Lung (tissue), 16 donors: ENCODE measurements around the gene MEF2B. TPM values are rescaled to one million over a fixed set of nuclear protein-coding genes. Genes with fewer than 3 reads are reported as not detected.

ENCODE experiments used
- ATAC-seq: fragments of 200-7000 bp; cut with Tn5 transposase; one replicate; pipeline ENCODE4 v1.9.1; 2020; ENCODE audit warnings: moderate number of reproducible peaks; ENCODE audit not compliant: insufficient read depth, low FRiP score
- DNase-seq, 3 donors: peaks; one replicate each; pipeline ENCODE4 v3.0.0-alpha.2; 2013 to 2017
- H3K27ac ChIP-seq, 2 donors: one replicate each; pipeline ENCODE4 v1.5.1; 2013; ENCODE audit warnings: mild to moderate bottlenecking in 2 of 2, moderate library complexity in 2 of 2, control low read depth in 1 of 2, inconsistent platforms in 1 of 2, low read depth in 1 of 2, low read length in 1 of 2
- H3K27me3 ChIP-seq, 3 donors: one replicate each; pipeline ENCODE4 v1.5.1; 2013; ENCODE audit warnings: low read length in 2 of 3; ENCODE audit not compliant: control insufficient read depth in 3 of 3, insufficient read depth in 3 of 3
- H3K36me3 ChIP-seq, 4 donors: one replicate each; pipeline ENCODE4 v1.5.1; 2013; ENCODE audit warnings: low read length in 4 of 4, mild to moderate bottlenecking in 1 of 4, moderate library complexity in 1 of 4; ENCODE audit not compliant: control insufficient read depth in 4 of 4, insufficient read depth in 4 of 4
- H3K4me1 ChIP-seq, 5 donors: one replicate each; pipeline ENCODE4 v1.5.1; 2013; ENCODE audit warnings: low read length in 5 of 5, mild to moderate bottlenecking in 2 of 5, moderate library complexity in 1 of 5; ENCODE audit not compliant: control insufficient read depth in 5 of 5, insufficient read depth in 5 of 5
- H3K4me3 ChIP-seq: one replicate; pipeline ENCODE4 v1.5.1; 2013; ENCODE audit warnings: mild to moderate bottlenecking, control low read depth, moderate library complexity
- H3K9ac ChIP-seq, 2 donors: one replicate each; pipeline ENCODE4 v1.5.1; 2013; ENCODE audit warnings: low read length in 2 of 2, control low read depth in 1 of 2; ENCODE audit not compliant: insufficient read depth in 1 of 2
- H3K9me3 ChIP-seq, 4 donors: one replicate each; pipeline ENCODE4 v1.5.1; 2013; ENCODE audit warnings: low read length in 3 of 4, mild to moderate bottlenecking in 1 of 4, moderate library complexity in 1 of 4; ENCODE audit not compliant: control insufficient read depth in 4 of 4, insufficient read depth in 3 of 4
- CTCF ChIP-seq: IDR thresholded peaks from 2 replicates; pipeline ENCODE4 v1.5.1; 2012; ENCODE audit warnings: mild to moderate bottlenecking; ENCODE audit errors: control extremely low read depth, extremely low read depth
- WGBS, 2 donors: extraction: QIAGEN DNeasy Blood & Tissue Kit; methylation state at CpG; one replicate each; pipeline ENCODE4 v1.1.7; 2013; 5-methylcytosine and 5-hydroxymethylcytosine counted together
- long read RNA-seq, 5 donors: transcript quantifications; one replicate each; lab custom pipeline, GENCODE V29; 2026
- polyA plus RNA-seq, 2 donors: library from polyadenylated mRNA; stranded (reverse); fragments of 200-250 nt; gene quantifications; one replicate each; pipeline ENCODE4 v1.2.1, GENCODE V29; 2013
- total RNA-seq, 2 donors: library from RNA; depleted of rRNA in 1 of 2; stranded (reverse); fragments of >200 nt in 1 of 2; gene quantifications; one replicate each; pipeline ENCODE4 v1.2.1, GENCODE V29; 2014 to 2021
- donor health status: control.
- donor health status: control.
- donor health status: Bipolar disorder and iron deficiency.
- donor health status: healthy.
- donor health status: DM: yes; HTN: yes; CAD: no.

The MEF2B gene
- total RNA-seq (1 to 10 TPM in 1 of 2 donors, under 1 TPM in 1; 0.63 to 1.8 TPM), polyA plus RNA-seq (under 1 TPM; 0.44 to 0.59 TPM)
- long read RNA-seq, donor 1, result 0 reads
- long read RNA-seq, donor 2, result 0 reads
- long read RNA-seq, donor 3, result 0 reads
- long read RNA-seq, donor 4, result 0 reads
- long read RNA-seq, donor 5, result 0 reads

- Histone ChIP-seq H3K9me3 (no peaks in the 10 kb centered on the region), H3K36me3 (peaks cover 0 to 5% (median 0%) of the 10 kb centered on the region in 4 donors), H3K4me3 (no peak within 1 kb of the TSS), H3K27ac (no peak within 1 kb of the TSS), H3K4me1 (peaks cover 0 to 11% (median 0%) of the 10 kb centered on the region in 5 donors), H3K27me3 (no peaks in the 10 kb centered on the region), H3K9ac (no peak within 1 kb of the TSS)
- no peak for TF ChIP-seq CTCF
- 10 to 17% methylated on average over 55 to 56 of the region's 56 CpGs for WGBS, 2 donors
- DNase-seq, result peak; percentile 42 to 70 (median 61)
- peak; percentile 85 for ATAC-seq
These were observed at the start of gene MEF2B for GRCh38 chr19:19170053-19170872. Gene MEF2B, minus strand, starts transcription at chr19:19170263. Its CDS starts 19,528 bp downstream, at chr19:19150735.

- Histone ChIP-seq H3K27ac (no peak overlapping the region), H3K4me3 (no peak overlapping the region), H3K9ac (no peak overlapping the region), H3K4me1 (peaks cover 0 to 2% (median 0%) of the 10 kb centered on the region in 5 donors), H3K9me3 (peaks cover 0 to 1% (median 0%) of the 10 kb centered on the region in 4 donors), H3K27me3 (peaks cover 2 to 9% (median 4%) of the 10 kb centered on the region in 3 donors), H3K36me3 (no peaks in the 10 kb centered on the region)
- ATAC-seq (no peak), DNase-seq (no peak)
- no peak for TF ChIP-seq CTCF
- WGBS, 2 donors, result 84 to 90% methylated on average over 21 of the region's 21 CpGs
These were observed 48.8 kb upstream of the MEF2B start for GRCh38 chr19:19218911-19219310.

- H3K9ac ChIP-seq, result no peak overlapping the region
- H3K4me3 ChIP-seq, result no peak overlapping the region
- H3K4me1 ChIP-seq, result peaks cover 0 to 2% (median 0%) of the 10 kb centered on the region in 5 donors
- no peak overlapping the region for H3K27ac ChIP-seq
- TF ChIP-seq CTCF, result no peak
- peaks cover 4 to 23% (median 16%) of the 10 kb centered on the region in 3 donors for H3K27me3 ChIP-seq
- ATAC-seq (no peak), DNase-seq (no peak)
- H3K9me3 ChIP-seq, result peaks cover 0 to 1% (median 0%) of the 10 kb centered on the region in 4 donors
- 59 to 71% methylated on average over 4 of the region's 4 CpGs for WGBS, 2 donors
- no peaks in the 10 kb centered on the region for H3K36me3 ChIP-seq
These were observed 47.0 kb upstream of the MEF2B start for GRCh38 chr19:19217099-19217498.
